Putamen (tissue), 1 donor: ENCODE measurements around the gene NRG3.
"Not testable (repeated sequence)": the region's sequence is repeated elsewhere in the genome, so short reads cannot be mapped to it uniquely, and the experiment has no call there.

Source experiments
- DNase-seq: peaks from one replicate; pipeline ENCODE4 v3.0.0-alpha.2; 2016; ENCODE audit warnings: low spot score

NRG3 gene

DNA sequence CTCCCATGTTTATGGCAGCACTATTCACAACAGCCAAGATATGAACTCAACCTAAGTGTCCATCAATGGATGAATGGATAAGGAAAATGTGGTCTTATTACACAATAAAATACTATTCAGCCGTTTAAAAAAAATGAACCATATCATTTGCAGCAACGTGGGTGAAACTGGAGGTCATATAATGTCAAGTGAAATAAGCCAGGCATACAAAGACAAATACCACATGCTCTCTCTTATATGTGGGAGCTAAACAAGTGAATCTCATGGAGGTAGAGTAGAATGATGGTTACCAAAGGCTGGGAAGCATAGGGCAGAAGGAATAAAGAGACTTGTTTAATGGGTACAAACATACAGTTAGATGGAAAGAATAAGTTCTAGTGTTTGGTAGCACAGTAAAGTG lies 699.1 kb downstream of the NRG3 start:
- no peak for DNase-seq

DNA sequence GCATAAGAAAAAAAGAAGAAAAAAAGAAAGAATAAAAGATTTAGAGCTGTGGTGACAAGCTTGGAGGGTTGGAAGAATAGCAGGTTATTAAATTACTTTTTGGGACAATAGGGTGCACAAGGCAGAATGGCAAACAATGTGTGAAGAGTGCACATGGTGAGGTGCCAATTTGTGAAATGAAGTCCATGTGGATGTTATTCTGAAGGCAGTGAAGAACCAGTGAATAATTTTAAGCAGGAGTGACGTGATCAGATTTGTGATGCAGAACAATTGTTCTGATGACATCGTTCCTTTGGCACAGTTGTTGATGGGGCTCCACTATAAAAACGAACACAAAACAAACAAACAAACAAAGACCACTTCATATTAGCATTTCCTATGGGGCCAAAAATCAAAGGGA lies 700.3 kb downstream of the NRG3 start:
- no peak for DNase-seq

DNA sequence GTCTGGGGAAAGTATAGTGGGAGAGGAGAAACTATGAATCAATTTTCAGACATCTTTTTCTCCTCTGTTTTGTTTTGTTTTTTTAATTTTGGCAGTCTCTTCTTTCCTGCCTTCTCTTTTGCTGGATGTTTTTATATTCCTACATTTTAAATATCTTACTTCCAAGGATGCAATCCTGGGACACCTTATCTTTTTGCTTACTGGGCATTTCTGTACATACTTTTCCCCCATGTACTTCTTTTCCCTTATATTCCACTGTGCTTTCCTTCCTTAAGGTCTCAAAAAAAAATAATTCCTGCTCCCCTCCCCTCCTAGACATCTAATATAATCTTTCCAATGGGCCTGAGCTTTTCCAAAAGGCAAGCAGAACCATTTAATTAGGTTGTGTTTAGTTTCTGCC lies 701.1 kb downstream of the NRG3 start:
- DNase-seq: no peak

DNA sequence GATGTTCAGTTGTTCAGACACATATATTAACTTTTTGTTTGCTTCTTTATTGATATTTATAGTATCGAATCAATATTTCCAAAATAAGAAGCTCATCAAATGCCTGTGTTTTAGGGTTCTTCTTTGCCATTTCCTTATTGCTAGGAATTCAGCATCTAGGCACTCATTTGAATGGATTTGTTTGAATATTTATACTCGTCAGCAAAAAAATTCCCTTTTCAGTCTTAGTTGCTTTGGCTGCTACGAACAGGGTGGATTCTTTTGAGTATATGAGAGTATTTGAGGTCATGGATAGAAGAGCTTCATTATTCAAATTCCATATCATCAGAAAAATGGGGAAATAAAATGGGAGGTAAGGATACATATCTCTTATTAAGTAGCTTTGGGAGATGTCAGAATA lies 706.9 kb downstream of the NRG3 start:
- no peak for DNase-seq

DNA sequence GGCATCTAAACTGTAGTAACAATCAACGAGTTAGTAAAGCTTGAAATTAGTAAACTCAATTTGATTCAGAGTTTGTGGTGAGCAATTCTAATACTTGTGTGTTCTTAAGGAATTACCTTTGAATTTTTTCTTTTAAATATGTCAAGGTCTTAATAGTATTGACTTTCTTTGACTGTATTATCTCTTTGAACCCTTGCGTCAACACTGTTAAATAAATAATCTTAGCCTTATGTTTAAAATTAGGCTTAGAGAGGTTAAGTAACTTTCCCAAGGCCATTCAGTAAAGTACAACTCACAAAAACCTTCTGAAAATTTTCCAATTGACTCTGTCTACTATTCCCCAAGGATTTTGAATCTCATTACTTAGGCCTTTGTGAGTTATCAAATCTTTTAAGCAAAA lies 716.4 kb downstream of the NRG3 start:
- DNase-seq: no peak

DNA sequence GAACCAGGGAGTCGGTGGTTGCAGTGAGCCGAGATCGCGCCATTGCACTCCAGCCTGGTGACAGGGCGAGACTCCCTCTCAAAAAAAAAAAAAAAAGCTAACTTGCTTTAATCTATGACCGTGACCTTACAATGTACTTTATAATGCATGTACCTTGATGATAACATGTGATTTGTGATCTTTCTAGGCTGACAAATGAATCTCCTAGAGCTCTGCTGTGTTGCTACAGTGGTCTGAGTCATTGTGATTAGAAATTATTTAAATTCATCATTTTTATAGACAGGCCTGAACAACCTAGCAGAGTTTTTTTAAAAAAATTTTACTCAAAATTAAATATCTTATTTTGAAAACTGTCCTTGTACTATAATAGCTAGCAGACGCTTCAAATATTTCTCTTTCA lies 722.8 kb downstream of the NRG3 start:
- no peak for DNase-seq

DNA sequence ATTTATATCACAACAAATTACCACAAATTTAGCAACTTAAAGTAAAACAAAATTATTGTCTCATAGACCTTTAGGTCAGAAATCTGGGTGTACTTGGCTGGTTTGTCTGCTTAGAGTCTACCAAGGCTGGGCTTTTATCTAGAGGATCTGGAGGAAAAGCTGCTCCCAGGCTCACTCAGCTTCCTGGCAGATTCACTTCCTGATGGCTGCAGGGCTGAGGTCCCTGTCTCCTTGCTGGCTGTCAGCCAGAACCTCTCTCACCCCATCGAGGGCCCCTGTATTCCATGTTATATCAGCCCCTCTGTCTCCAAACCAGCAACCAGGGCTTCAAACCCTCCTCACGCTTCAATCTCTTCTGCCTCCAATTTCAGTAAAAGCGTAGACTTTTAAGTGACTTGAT lies 734.9 kb downstream of the NRG3 start:
- DNase-seq: no peak

DNA sequence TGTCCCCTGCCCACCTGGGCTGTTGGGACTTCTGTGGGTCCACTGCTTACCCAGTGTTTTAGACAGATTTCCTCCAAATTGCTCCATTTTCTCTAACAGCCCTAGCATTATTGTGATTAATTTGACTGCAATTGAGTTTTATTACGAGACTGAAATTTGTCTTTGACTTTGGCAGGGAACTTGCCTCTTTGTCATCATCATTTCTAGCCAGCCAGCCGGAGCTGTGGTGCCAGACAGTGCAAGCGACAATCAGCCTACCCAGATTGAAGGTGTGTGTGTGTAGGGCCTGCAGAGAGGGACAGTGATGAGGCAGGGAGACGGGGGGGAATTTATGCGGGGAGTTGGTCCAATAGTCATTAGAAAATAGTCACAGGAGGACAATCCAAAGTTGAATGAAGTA lies 743.0 kb downstream of the NRG3 start:
- no peak for DNase-seq

DNA sequence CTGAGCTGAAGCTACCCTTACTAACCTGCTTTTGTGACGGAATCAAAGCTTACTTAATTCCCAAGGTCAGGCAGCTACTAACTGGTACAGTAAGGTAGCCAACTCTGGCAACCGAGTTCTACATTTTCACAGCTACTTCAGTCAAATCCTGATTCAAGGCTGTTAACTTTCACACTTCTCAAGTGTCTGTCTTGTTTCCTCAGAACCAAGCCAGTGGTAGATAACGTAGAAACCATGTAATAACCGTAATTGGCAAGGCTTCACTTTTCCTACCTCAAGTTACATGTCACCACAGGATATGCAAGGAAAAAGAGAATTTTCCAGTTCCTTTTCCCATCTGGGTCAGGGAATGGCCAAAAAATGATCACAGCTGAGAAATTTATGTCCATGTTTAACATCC lies 746.7 kb downstream of the NRG3 start:
- no peak for DNase-seq

DNA sequence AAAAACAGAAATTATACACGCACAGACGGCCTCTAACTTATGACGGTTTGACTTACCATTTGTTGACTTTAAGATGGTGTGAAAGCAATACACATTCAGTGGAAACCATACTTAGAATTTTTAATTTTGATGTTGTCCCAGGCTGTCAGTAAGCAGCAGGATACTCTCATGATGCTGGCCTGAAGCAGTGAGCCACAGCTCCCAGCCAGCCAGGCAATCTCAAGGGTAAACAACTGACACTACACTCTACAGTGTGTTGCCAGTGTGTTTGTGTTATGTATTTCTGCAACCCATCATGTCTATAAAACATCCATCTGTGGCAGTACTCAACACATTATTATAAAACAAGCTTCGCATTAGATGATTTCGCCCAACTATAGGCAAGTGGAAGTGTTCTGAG lies 747.5 kb downstream of the NRG3 start:
- no peak for DNase-seq

DNA sequence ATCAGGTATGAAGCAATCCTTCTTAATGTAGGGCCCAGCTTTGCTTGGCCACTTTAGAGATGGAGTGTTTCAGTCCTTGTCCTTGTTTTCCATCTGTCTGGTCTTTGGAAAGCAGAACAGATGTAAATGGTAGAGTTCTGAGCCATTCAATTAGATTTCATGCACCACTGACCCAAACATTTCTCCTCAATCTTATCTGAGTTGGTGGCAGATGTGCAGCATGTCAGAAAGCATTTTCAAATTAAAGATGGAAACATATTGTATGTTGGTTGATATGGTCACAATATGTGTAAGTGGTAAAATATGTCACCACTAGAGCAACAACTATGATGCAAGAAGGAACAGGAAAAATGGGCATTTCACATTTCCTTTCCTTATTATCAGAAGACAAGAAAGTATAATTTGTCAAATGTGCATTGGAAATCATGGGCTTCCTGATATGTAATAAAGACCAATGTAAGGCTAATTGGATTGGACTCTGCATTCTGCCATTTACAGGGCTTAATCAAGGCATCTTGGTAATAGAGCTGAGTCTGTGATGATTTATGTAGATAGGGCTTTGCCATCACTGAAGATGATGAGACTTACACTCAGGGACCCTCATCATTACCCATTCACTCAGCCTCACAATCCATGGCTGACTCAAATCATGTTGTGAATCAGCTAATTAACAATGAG lies 750.7 kb downstream of the NRG3 start:
- no peak for DNase-seq

DNA sequence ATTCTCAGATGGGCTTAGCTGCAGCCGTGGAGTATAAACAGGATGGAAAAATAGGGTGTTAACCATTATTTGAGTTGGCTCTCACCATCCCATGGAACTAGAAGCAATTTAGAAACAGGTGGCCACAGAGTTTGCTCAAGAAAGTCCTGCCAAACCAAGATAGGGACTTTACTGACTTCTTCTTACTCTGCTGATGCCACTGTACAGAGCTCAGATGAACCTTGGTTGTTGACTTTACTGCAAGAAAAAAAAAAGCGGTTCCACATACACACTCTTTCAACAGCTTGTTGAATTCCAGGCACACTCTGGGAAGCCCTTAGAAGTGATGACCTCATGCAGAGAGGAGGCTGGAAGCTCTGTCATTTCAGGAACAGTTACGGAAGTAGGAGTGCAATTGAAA lies 753.4 kb downstream of the NRG3 start:
- DNase-seq: no peak

DNA sequence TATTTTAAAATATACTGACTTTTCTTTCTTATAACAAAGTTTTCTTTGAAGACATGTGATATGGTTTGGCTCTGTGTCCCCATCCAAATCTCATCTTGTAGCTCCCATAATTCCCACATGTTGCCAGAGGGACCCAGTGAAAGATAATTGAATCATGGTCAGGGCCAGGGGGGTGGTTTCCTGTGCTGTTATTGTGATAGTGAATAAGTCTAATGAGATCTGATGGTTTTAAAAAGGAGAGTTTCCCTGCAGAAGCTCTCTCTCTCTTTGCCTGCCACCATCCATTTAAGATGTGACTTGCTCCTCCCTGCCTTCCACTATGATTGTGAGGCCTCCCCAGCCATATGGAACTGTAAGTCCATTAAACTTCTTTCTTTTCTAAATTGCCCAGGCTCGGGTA lies 768.1 kb downstream of the NRG3 start:
- no peak for DNase-seq

DNA sequence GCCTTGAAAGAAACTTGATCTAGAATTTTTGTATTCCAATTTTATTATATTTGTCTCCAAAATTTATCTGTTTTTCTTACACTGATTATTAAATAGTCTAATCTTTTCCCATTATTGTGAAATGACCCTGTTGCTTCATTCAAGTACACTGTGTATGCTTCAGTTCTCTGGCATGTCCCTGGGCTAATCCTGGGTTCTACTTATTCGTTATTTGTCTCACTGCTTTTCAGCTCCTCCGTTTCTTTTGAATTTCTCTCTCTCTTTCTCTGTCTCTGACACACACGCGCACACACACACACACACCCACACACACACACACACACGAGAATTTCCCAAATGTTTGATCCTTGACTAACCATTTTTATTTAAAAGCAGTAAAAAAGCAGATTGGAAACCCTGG lies 768.6 kb downstream of the NRG3 start:
- DNase-seq: no peak

DNA sequence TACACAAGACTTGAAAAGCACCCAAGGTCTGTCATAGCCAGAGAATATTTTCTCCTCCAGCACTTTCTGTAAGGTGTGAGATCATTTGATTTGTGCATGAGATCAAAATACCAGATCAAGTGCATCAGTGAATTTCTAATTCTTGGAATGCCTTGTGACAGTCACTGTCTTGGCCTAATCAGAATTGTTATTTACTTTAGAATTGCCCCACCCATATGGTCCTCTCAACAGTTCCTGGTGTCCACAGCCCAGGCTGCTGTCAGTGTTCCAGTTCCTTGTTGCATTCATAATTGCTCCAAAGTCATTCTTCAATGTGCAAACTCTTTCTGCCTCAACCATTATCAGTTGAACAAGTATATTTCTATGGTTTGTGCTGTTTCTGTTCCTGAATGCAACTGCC lies 770.2 kb downstream of the NRG3 start:
- no peak for DNase-seq

DNA sequence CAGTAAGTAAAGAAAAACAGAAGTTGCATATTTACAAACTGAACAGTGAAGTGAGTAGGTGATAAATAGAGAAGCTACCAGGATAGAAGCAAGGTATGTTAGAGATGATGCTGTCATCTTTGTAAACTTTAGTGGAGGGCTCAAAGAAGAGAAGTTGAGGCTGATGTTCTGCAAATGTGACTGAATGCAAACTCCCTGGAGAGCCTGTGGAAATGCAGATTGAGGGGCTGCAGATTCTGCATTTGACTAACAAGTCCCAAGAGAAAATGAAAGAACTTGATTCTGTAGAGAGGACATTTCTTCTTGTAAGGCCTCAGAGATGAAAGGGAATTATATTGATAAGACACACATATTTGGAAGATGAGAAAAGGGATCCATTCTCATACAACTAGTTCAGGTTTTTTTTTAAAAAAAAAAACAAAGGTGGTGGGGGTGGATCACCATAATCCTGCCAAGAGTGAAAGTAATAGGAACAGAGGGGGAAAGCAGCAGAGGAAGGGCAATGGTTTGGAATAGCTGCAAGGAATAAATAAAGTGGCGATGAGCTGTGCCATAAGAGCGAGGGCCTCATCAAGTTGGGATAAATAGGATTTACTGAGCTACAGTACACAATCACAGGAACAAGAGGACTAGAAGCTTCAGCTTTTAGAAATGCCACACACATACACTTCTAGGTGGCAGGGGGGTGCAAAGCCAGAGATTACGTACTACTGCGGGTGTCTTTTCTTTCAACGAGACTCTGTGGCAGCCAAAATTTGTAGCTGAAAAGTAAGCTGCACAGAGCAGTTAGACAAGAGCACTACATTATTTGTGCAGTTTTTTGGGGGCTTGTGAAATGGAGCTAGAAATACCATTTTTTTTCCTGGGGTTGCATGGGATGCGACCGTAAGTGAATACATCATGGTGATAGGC lies 778.5 kb downstream of the NRG3 start:
- DNase-seq: no peak

DNA sequence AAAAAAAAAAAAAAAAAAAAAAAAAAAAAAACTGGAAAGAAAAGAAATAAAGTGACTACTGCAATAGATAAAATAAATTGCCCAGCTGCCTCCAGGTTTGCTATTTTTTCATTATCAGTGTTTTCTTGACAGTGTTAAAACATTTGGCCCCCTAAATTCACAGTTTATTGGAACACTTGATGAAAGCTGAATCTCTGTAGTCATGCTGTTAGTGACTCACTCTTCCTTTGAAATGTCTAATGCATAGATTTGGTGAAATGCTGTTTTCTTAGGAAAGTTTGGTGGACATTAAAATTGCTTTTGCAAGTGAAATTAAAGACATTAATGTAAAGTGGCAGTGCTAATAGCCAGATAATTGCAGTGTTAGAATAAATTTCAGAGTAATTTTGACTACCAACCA lies 785.2 kb downstream of the NRG3 start:
- no peak for DNase-seq

DNA sequence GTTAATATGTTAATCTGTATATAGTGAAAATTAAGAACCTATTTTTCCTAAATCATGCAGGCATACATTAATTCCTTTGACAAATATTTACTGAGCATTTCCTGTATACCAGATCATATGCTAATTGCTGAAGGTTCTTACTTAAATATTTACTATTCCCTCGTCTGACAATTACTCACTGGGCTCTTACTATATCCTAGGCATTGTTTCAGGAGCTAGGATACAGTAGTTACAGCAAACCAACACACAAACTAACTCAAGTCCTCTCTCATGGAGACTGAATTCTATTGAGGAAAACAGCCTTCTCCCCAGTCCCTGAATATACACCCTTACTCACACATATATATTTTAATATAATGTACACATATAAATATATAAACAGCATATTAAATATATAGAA lies 786.0 kb downstream of the NRG3 start:
- no peak for DNase-seq

DNA sequence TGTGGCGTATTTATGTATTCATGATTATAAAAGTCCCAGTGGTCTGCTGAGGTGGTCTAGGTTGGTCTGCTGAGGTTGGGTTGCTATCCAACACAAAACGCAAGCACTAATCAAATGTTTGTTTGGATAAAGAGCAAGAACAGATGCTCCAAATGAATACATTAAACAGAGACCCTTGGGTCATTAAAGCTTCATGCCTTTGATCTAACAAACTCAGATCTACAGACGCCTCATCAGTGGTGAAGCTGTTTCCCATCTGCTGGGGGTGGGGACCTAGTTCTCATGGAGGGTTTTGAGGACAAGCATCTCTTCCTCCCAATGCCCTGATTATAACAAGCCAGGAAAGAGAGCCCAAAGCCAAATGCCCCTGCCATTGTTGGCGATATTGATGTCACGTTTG lies 786.7 kb downstream of the NRG3 start:
- DNase-seq: no peak

DNA sequence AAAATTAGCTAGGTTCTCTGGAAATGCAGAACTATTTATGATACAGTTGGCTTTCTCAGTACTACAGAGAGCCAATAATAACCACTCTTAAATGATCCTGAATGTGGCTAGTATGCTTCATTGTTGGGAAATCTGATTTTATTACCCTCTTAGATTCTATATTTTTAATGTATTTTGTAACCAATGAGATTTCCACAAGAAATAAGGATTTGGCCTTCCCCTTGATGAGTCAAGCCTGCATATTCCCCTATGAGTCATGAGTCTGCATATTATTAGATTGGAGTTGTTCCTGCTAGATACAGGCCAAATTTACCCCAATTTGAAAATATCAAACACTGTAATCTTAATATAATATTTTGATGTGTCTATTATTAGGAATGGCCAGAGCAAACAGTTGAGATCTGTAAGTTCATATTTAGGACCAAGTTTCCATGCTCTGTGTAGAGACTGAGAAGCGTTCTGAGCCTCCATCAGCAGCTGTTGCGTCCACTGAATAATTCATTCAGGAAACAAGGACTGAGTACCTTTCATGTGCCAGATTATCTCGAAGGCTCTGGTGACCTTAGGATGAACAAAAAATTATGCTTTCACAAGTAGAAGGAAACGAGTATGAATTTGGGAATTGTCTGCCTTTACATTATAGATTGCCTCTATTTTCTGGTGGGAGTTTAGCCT lies 793.4 kb downstream of the NRG3 start:
- DNase-seq: no peak

DNA sequence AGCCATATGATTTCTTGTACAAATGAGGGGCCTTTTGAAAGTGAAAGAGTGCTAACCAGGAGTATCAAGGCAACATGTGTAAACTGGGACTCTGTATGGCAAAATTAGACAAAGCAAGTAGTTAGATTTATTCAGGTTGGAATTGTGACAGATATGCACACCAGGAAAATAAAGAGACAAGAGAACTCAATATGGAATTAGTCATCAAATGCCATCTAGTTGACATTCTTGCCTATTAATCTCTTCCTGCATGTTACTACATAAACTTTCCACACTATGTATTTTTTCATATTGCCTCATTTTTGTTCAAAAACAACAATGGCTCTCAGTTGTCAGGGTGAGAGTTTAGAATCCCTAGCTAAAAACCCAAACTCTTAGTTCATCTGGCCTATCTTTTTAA lies 799.0 kb downstream of the NRG3 start:
- DNase-seq: no peak

DNA sequence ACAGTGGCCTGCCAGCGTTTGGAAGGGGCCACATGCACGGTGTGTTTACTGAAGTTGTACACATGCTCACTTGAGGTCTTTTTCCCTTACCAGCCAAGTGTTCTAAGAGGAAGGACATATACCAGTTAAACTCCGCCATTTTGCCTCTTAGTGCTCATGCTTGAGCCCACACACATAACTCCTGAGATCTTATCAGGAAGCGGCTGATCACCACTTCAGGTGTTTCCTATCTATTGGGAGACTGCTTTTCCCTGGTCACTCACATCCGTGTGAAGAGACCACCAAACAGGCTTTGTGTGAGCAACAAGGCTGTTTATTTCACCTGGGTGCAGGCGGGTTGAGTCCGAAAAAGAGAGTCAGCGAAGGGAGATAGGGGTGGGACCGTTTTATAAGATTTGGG lies 802.9 kb downstream of the NRG3 start:
- not testable (repeated sequence) for DNase-seq

DNA sequence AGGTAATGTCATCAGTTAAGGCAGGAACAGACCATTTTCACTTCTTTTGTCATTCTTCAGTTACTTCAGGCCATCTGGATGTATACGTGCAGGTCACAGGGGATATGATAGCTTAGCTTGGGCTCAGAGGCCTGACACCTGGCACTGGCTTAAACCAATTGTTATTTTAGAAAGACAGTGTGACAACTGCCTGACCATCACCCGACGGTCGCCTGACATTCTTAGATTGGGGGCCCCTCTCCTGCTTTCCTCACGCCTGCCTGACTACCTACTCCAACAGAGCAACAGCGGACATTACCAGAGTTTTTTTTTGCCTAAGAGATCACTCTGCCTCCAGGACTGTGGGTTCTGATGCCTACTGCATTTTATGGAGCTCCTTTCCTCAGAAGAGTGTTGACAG lies 803.5 kb downstream of the NRG3 start:
- not testable (repeated sequence) for DNase-seq
